Panc1 (cell line): ENCODE results near the gene MAST3. TPM values are rescaled to one million over a fixed set of nuclear protein-coding genes. Genes with fewer than 3 reads are reported as not detected.

Source experiments
- ATAC-seq: fragments of 200-7000 bp; cut with Tn5 transposase; 2 replicates; pipeline ENCODE4 v1.9.1; 2020; ENCODE audit warnings: mild to moderate bottlenecking, moderate library complexity
- BruUV-seq: library from RNA; stranded (reverse); fragments of 400-500 nt; replicated peaks from 2 replicates; lab custom pipeline; 2021; lab: Mats Ljungman, UMichigan
- CTCF ChIA-PET: fragments of 300-600 bp; sonication (Branson Sonifier 250); formaldehyde crosslinking; loops from one replicate; lab custom pipeline; 2022; ENCODE audit warnings: antibody characterized with exemption; lab: Charles Lee
- POLR2A ChIA-PET: fragments of 300-600 bp; sonication (Branson Sonifier 250); formaldehyde crosslinking; loops from one replicate; lab custom pipeline; 2022; ENCODE audit warnings: antibody characterized with exemption; lab: Charles Lee
- DNase-seq: peaks from one replicate; pipeline ENCODE4 v3.0.0-alpha.2; 2010; ENCODE audit warnings: low read depth, low spot score
- H3K27ac ChIP-seq: 2 replicates; pipeline ENCODE4 v1.5.1; 2011; ENCODE audit warnings: mild to moderate bottlenecking, low read length, inconsistent platforms
- H3K27me3 ChIP-seq: fragments of 200-500 bp; sonication (Bioruptor generic); 2 replicates; pipeline ENCODE4 v1.6.0; 2014; ENCODE audit warnings: low read length, inconsistent platforms; ENCODE audit not compliant: control insufficient read depth, insufficient read depth
- H3K36me3 ChIP-seq: fragments of 200-500 bp; sonication (Bioruptor generic); 2 replicates; pipeline ENCODE4 v1.5.1; 2014; ENCODE audit warnings: inconsistent platforms, mild to moderate bottlenecking, low read length, moderate library complexity; ENCODE audit not compliant: control insufficient read depth, insufficient read depth
- H3K4me1 ChIP-seq: 2 replicates; pipeline ENCODE4 v1.5.1; 2011; ENCODE audit warnings: inconsistent platforms, mild to moderate bottlenecking, low read length, moderate library complexity; ENCODE audit not compliant: control insufficient read depth, insufficient read depth
- H3K4me3 ChIP-seq, 2 experiments: 2 replicates each; pipeline ENCODE4 v1.5.1; 2011 to 2012; ENCODE audit warnings: low read depth in 2 of 2, low read length in 2 of 2, mild to moderate bottlenecking in 2 of 2, inconsistent platforms in 1 of 2, moderate library complexity in 1 of 2
- H3K9me3 ChIP-seq: fragments of 200-500 bp; sonication (Bioruptor generic); 2 replicates; pipeline ENCODE4 v1.5.1; 2014; ENCODE audit warnings: low read depth, mild to moderate bottlenecking, inconsistent platforms, low read length, moderate library complexity; ENCODE audit not compliant: control insufficient read depth, insufficient read depth
- CTCF ChIP-seq: fragments of 450-650 bp; IDR thresholded peaks from 2 replicates; pipeline ENCODE4 v1.5.1; 2017; ENCODE audit warnings: mild to moderate bottlenecking
- POLR2AphosphoS5 ChIP-seq: IDR thresholded peaks from 2 replicates; pipeline ENCODE4 v1.6.1; 2012; ENCODE audit warnings: mild to moderate bottlenecking, low read depth, low read length, moderate library complexity
- REST ChIP-seq, 2 experiments: IDR thresholded peaks; 2 replicates each; pipeline ENCODE4 v1.6.1; 2011 to 2012; ENCODE audit warnings: low read depth in 2 of 2, control low read depth in 1 of 2, low read length in 1 of 2, mild to moderate bottlenecking in 1 of 2, moderate library complexity in 1 of 2; ENCODE audit not compliant: insufficient read depth in 1 of 2
- SIN3A ChIP-seq: IDR thresholded peaks from 2 replicates; pipeline ENCODE4 v1.6.1; 2012; ENCODE audit warnings: low read depth, mild to moderate bottlenecking, low read length, moderate library complexity, borderline replicate concordance; ENCODE audit not compliant: insufficient read depth
- TCF7L2 ChIP-seq: IDR thresholded peaks from 2 replicates; pipeline ENCODE4 v1.6.1; 2011; ENCODE audit warnings: mild to moderate bottlenecking, low read depth, low read length, inconsistent platforms
- in situ Hi-C: cut with HindIII; loops from 2 replicates; pipeline ENCODE4 v1.10.0; 2016; ENCODE audit warnings: low sequenced_read_pairs, low pct_unique_long_range_greater_than_20kb
- intact Hi-C: fragments of 100-400 bp; cut with micrococcal nuclease; formaldehyde crosslinking; loops from one replicate; pipeline ENCODE4 v1.10.0; 2022; ENCODE audit not compliant: unreplicated experiment
- total RNA-seq: library from RNA; stranded (reverse); gene quantifications from one replicate; pipeline ENCODE4 v1.2.1, GENCODE V29; 2021; ENCODE audit not compliant: unreplicated experiment

The MAST3 gene
- total RNA-seq, 1 experiment from 2014 or later: 13.1 TPM

GRCh38 chr19:18062028-18062427 is 35.5 kb upstream of the MAST3 start:
- DNase-seq (no peak), ATAC-seq (no peak)
- H3K27ac ChIP-seq: no peak overlapping the region
- no peaks in the 10 kb centered on the region for H3K9me3 ChIP-seq
- ChIA-PET CTCF (interaction anchor here (0.6 to 1.2 kb wide), 3 partner anchors 18 to 188 kb away, joined by 3 to 8 read pairs (median 4); no protein-coding TSS in a partner anchor), POLR2A (interaction anchor here (0.6 kb wide), 1 partner anchor 40 kb away, joined by 14 read pairs; no protein-coding TSS in a partner anchor)
- no peaks in the 10 kb centered on the region for H3K4me1 ChIP-seq
- intact Hi-C loops (no loop called here), in situ Hi-C loops (no loop called here)
- no peaks in the 10 kb centered on the region for H3K36me3 ChIP-seq
- TF ChIP-seq CTCF (no peak), TCF7L2 (no peak), POLR2AphosphoS5 (no peak), SIN3A (no peak), REST (IDR thresholded peaks at IDR 0.05; ENCODE audit: insufficient read depth in 1 of 2, low read depth in 2 of 2, low read length in 1 of 2) (no peak)
- no peaks in the 10 kb centered on the region for H3K27me3 ChIP-seq
- no TSS peak for BruUV-seq
- H3K4me3 ChIP-seq: no peak overlapping the region

- Histone ChIP-seq H3K27ac (no peak overlapping the region), H3K27me3 (no peaks in the 10 kb centered on the region), H3K36me3 (no peaks in the 10 kb centered on the region), H3K4me1 (no peaks in the 10 kb centered on the region), H3K4me3 (no peak overlapping the region), H3K9me3 (no peaks in the 10 kb centered on the region)
- ATAC-seq (no peak), DNase-seq (no peak)
- no TSS peak for BruUV-seq
- in situ Hi-C loops: no loop called here
- POLR2A ChIA-PET: no interaction called here
- no peak for TF ChIP-seq CTCF
- TF ChIP-seq REST (IDR thresholded peaks at IDR 0.05; ENCODE audit: insufficient read depth in 1 of 2, low read depth in 2 of 2, low read length in 1 of 2): no peak
- no peak for TF ChIP-seq SIN3A
- no peak for TF ChIP-seq TCF7L2
- no peak for TF ChIP-seq POLR2AphosphoS5
- intact Hi-C loops: no loop called here
- CTCF ChIA-PET: interaction anchor here (0.5 kb wide), 1 partner anchor 146 kb away, joined by 8 read pairs; no protein-coding TSS in a partner anchor
Observed at GRCh38 chr19:18063463-18063862, 34.1 kb upstream of the MAST3 start.
